GM12878 (cell line): ENCODE results near the gene CA10. TPM values are rescaled to one million over a fixed set of nuclear protein-coding genes. Genes with fewer than 3 reads are reported as not detected.

ENCODE experiments used
- ATAC-seq: fragments of 200-7000 bp; cut with Tn5 transposase; 3 replicates; pipeline ENCODE4 v1.9.1; 2020; ENCODE audit warnings: mild to moderate bottlenecking, moderate library complexity
- BruUV-seq: library from RNA; stranded (reverse); fragments of 400-500 nt; replicated peaks from 2 replicates; lab custom pipeline; 2021; lab: Mats Ljungman, UMichigan
- CTCF ChIA-PET: fragments of 300-600 bp; sonication (Branson Sonifier 250); formaldehyde crosslinking; extraction: SDS; loops from one replicate; lab custom pipeline; 2021; ENCODE audit warnings: inconsistent platforms; lab: Yijun Ruan, JAX
- POLR2A ChIA-PET: fragments of 350-600 bp; formaldehyde crosslinking; extraction: SDS; loops from one replicate; lab custom pipeline; 2021; ENCODE audit warnings: inconsistent platforms; lab: Charles Lee
- RAD21 ChIA-PET: fragments of 300-600 bp; sonication (Branson Sonifier 250); formaldehyde crosslinking; loops from one replicate; lab custom pipeline; 2023; ENCODE audit warnings: antibody characterized with exemption; ENCODE audit not compliant: unreplicated experiment; lab: Charles Lee
- SMC1A ChIA-PET: fragments of 300-600 bp; sonication (Branson Sonifier 250); formaldehyde crosslinking; loops from one replicate; lab custom pipeline; 2023; ENCODE audit not compliant: unreplicated experiment, uncharacterized antibody; lab: Charles Lee
- DNase-seq: peaks from one replicate; pipeline ENCODE4 v3.0.0-alpha.2; 2011; ENCODE audit warnings: low read depth, low spot score
- FAIRE-seq: peaks from 3 replicates; lab custom pipeline; 2011; peaks lifted over from hg19 to GRCh38; lab: Jason Lieb, UNC
- H2AFZ ChIP-seq: 2 replicates; pipeline ENCODE4 v1.6.0; 2011; ENCODE audit warnings: low read depth, low read length, control low read depth; ENCODE audit not compliant: control insufficient read depth
- H3K27ac ChIP-seq: 2 replicates; pipeline ENCODE4 v1.5.1; 2011; ENCODE audit warnings: control low read depth; ENCODE audit not compliant: control insufficient read depth, insufficient read depth
- H3K27me3 ChIP-seq, 2 experiments: replicated peaks in 1 of 2; 2 replicates each; pipeline versions ENCODE4 v1.6.0 to v1.6.1; 2011; ENCODE audit warnings: low read length in 1 of 2; ENCODE audit not compliant: control insufficient read depth in 2 of 2, insufficient read depth in 2 of 2
- H3K36me3 ChIP-seq, 2 experiments: 2 replicates each; pipeline ENCODE4 v1.5.1; 2011; ENCODE audit warnings: low read length in 1 of 2; ENCODE audit not compliant: control insufficient read depth in 2 of 2, insufficient read depth in 2 of 2
- H3K4me1 ChIP-seq: 2 replicates; pipeline ENCODE4 v1.6.1; 2011; ENCODE audit warnings: mild to moderate bottlenecking, low read length, moderate library complexity, mixed read lengths; ENCODE audit not compliant: control insufficient read depth, insufficient read depth
- H3K4me2 ChIP-seq: 2 replicates; pipeline ENCODE4 v1.6.0; 2011; ENCODE audit warnings: control low read depth; ENCODE audit not compliant: control insufficient read depth, insufficient read depth
- H3K4me3 ChIP-seq: fragments of 200-600 bp; sonication (generic); 2 replicates; pipeline ENCODE4 v1.5.1; 2016
- H3K79me2 ChIP-seq: 2 replicates; pipeline ENCODE4 v1.6.0; 2011; ENCODE audit warnings: low read length; ENCODE audit not compliant: control insufficient read depth, insufficient read depth
- H3K9ac ChIP-seq: 2 replicates; pipeline ENCODE4 v1.8.0; 2011; ENCODE audit warnings: low read length, control low read depth, mixed read lengths; ENCODE audit not compliant: control insufficient read depth, insufficient read depth
- H3K9me3 ChIP-seq: replicated peaks from 3 replicates; pipeline ENCODE4 v1.5.1; 2011; ENCODE audit warnings: mild to moderate bottlenecking, low read length; ENCODE audit not compliant: control insufficient read depth, insufficient read depth
- H4K20me1 ChIP-seq: 2 replicates; pipeline ENCODE4 v1.6.0; 2011; ENCODE audit not compliant: control insufficient read depth, insufficient read depth
- BRCA1 ChIP-seq: IDR thresholded peaks from 2 replicates; pipeline ENCODE4 v1.6.1; 2011; ENCODE audit warnings: low read depth, low read length, improper control_type of control experiment
- CEBPB ChIP-seq, 2 experiments: fragments of 150-350 bp in 1 of 2; IDR thresholded peaks; 2 replicates each; pipeline ENCODE4 v1.6.1; 2012 to 2014; ENCODE audit warnings: low read depth in 2 of 2, low read length in 2 of 2, borderline replicate concordance in 1 of 2, inconsistent platforms in 1 of 2
- EZH2 ChIP-seq: IDR thresholded peaks from 2 replicates; pipeline ENCODE4 v1.6.1; 2012; ENCODE audit warnings: low read depth, mild to moderate bottlenecking, control low read depth, inconsistent platforms, low read length, borderline replicate concordance; ENCODE audit not compliant: control insufficient read depth
- IRF4 ChIP-seq: IDR thresholded peaks from 2 replicates; pipeline ENCODE4 v1.6.1; 2011; ENCODE audit warnings: low read depth, low read length
- POLR2A ChIP-seq: IDR thresholded peaks from 2 replicates; pipeline ENCODE4 v1.6.1; 2011; ENCODE audit warnings: low read depth, mild to moderate bottlenecking, low read length
- POLR2AphosphoS5 ChIP-seq: IDR thresholded peaks from 2 replicates; pipeline ENCODE4 v1.6.1; 2011; ENCODE audit warnings: mild to moderate bottlenecking, low read length, inconsistent platforms
- RB1 ChIP-seq: fragments of 450-650 bp; formaldehyde crosslinking; IDR thresholded peaks from 2 replicates; pipeline ENCODE4 v1.6.1; 2017; ENCODE audit warnings: mild to moderate bottlenecking, borderline replicate concordance
- SREBF2 ChIP-seq: IDR thresholded peaks from 2 replicates; pipeline ENCODE4 v1.6.1; 2012; ENCODE audit warnings: mild to moderate bottlenecking, low read length
- TAF1 ChIP-seq: IDR thresholded peaks from 2 replicates; pipeline ENCODE4 v1.6.1; 2011; ENCODE audit warnings: mild to moderate bottlenecking, low read depth, low read length, borderline replicate concordance
- WGBS: methylation state at CpG from one replicate; pipeline ENCODE4 v1.1.6; 2016; ENCODE audit warnings: low lambda C conversion rate; ENCODE audit not compliant: insufficient replicate concordance, insufficient coverage; ENCODE audit errors: missing lambda C conversion rate; 5-methylcytosine and 5-hydroxymethylcytosine counted together
- in situ Hi-C: fragments of 300-500 bp; cut with MboI; formaldehyde crosslinking; loops from 9 replicates; pipeline ENCODE4 v1.14.3; 2018; ENCODE audit warnings: mixed read lengths
- intact Hi-C: fragments of 100-400 bp; cut with micrococcal nuclease; formaldehyde crosslinking; loops from one replicate; pipeline ENCODE4 v1.14.2; 2022; ENCODE audit not compliant: unreplicated experiment
- polyA plus RNA-seq, 11 experiments: library from polyadenylated mRNA; depleted of rRNA in 4 of 11; unstranded in 6 of 11; stranded (reverse) in 5 of 11; fragments of >200 nt; fragmentation: Nextera tagmentation in 4 of 11; fragmentation: Illumina TruSeq in 1 of 11; extraction: Ambion mirVana in 4 of 11; extraction: Trizol in 1 of 11; gene quantifications; 1 replicate in 1 of 11; 2 replicates in 10 of 11; pipeline versions ENCODE4 v1.2.1 to v1.2.3, GENCODE V29; 2011 to 2016; ENCODE audit warnings: inconsistent platforms in 2 of 11, missing spikeins in 2 of 11, low read depth in 1 of 11
- total RNA-seq, 4 experiments: library from RNA; depleted of rRNA in 3 of 4; stranded (reverse); fragments of >200 nt in 3 of 4; fragmentation: Illumina TruSeq in 1 of 4; extraction: Trizol in 1 of 4; gene quantifications; 2 replicates each; pipeline versions ENCODE4 v1.2.1 to v1.2.3, GENCODE V29; 2013 to 2021
- TF ChIP-seq, protein P1 (sequence below): fragments of 150-350 bp; IDR thresholded peaks from 2 replicates; pipeline ENCODE4 v1.6.1; 2016; ENCODE audit warnings: low read depth, low read length
- TF ChIP-seq, protein P2 (sequence below): fragments of 150-350 bp; IDR thresholded peaks from 2 replicates; pipeline ENCODE4 v1.6.1; 2014; ENCODE audit warnings: mild to moderate bottlenecking, low read depth, low read length

The CA10 gene
- total and polyA plus RNA-seq, 10 of the 15 experiments (the other 5 are each of a cell fraction or from before 2014, with no cell fraction given) = not detected

DNA sequence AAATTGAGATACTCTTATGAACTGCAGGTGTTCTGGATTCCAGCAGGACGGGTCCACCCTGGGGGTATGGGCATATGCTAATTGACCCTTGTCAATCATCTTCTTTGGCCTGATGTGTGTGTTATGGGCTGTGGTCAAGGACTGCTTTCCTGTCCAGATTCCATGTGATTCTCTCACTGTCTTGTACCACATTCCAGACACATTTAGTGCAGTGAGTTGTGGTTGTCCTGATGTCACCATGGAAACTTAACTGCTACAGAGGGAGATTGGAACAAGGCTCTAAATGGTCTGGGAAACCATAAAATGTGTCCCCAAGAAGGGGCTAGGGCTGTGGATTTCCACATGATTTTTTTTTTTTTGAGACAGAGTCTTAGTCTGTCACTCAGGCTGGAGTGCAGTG lies 530.7 kb downstream of the CA10 start:
- ChIA-PET CTCF (no interaction called here), SMC1A (no interaction called here), RAD21 (no interaction called here), POLR2A (no interaction called here)
- FAIRE-seq (no peak), ATAC-seq (no peak), DNase-seq (no peak)
- no peak overlapping the region for H3K9ac ChIP-seq
- H3K79me2 ChIP-seq = no peaks in the 10 kb centered on the region
- in situ Hi-C loops (no loop called here), intact Hi-C loops (no loop called here)
- H3K27me3 ChIP-seq = no peaks in the 10 kb centered on the region
- no peak overlapping the region for H3K4me3 ChIP-seq
- TF ChIP-seq TAF1 = no peak
- no peak overlapping the region for H3K4me2 ChIP-seq
- H3K4me1 ChIP-seq = no peaks in the 10 kb centered on the region
- no peaks in the 10 kb centered on the region for H3K9me3 ChIP-seq
- WGBS = 0% methylated on average over 1 of the region's 1 CpG
- H4K20me1 ChIP-seq = no peaks in the 10 kb centered on the region
- H2AFZ ChIP-seq = no peak overlapping the region
- no peak overlapping the region for H3K27ac ChIP-seq
- no peaks in the 10 kb centered on the region for H3K36me3 ChIP-seq
- BruUV-seq = no TSS peak

DNA sequence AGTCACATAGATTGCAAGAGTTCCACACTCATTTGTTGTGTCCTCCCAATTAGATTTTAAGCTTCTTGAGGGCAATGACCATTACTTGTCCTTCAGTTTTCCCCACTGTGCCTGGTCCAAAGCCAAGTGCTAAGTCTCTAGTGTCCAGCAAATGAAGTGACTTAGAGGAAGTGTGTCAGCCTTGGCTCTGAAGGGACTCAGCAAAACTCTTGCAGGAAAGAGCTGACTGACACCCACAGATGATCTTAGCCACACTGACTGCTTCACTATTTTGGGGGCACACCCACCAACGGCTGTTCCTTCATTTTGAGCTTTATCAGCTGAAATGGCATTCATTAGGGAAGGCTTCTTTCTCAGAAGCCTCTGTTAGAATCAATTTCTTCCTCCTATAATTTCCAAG lies 540.0 kb downstream of the CA10 start:
- Histone ChIP-seq H3K9me3 (no peaks in the 10 kb centered on the region), H3K79me2 (no peaks in the 10 kb centered on the region), H4K20me1 (no peaks in the 10 kb centered on the region), H3K9ac (no peak overlapping the region), H3K4me1 (no peaks in the 10 kb centered on the region), H3K27me3 (no peaks in the 10 kb centered on the region), H3K36me3 (no peaks in the 10 kb centered on the region), H2AFZ (no peak overlapping the region), H3K4me3 (no peak overlapping the region), H3K4me2 (no peak overlapping the region), H3K27ac (no peak overlapping the region)
- no TSS peak for BruUV-seq
- intact Hi-C loops = no loop called here
- in situ Hi-C loops = no loop called here
- ChIA-PET RAD21 (no interaction called here), CTCF (no interaction called here), POLR2A (no interaction called here), SMC1A (no interaction called here)
- no peak for ATAC-seq
- FAIRE-seq = no peak
- DNase-seq = no peak
- WGBS = 0% methylated on average over 1 of the region's 1 CpG
- TF ChIP-seq POLR2AphosphoS5 = no peak
- no peak for TF ChIP-seq POLR2A
- no peak for TF ChIP-seq EZH2
- no peak for TF ChIP-seq IRF4
- TF ChIP-seq SREBF2 = no peak
- TF ChIP-seq, protein P1, sequence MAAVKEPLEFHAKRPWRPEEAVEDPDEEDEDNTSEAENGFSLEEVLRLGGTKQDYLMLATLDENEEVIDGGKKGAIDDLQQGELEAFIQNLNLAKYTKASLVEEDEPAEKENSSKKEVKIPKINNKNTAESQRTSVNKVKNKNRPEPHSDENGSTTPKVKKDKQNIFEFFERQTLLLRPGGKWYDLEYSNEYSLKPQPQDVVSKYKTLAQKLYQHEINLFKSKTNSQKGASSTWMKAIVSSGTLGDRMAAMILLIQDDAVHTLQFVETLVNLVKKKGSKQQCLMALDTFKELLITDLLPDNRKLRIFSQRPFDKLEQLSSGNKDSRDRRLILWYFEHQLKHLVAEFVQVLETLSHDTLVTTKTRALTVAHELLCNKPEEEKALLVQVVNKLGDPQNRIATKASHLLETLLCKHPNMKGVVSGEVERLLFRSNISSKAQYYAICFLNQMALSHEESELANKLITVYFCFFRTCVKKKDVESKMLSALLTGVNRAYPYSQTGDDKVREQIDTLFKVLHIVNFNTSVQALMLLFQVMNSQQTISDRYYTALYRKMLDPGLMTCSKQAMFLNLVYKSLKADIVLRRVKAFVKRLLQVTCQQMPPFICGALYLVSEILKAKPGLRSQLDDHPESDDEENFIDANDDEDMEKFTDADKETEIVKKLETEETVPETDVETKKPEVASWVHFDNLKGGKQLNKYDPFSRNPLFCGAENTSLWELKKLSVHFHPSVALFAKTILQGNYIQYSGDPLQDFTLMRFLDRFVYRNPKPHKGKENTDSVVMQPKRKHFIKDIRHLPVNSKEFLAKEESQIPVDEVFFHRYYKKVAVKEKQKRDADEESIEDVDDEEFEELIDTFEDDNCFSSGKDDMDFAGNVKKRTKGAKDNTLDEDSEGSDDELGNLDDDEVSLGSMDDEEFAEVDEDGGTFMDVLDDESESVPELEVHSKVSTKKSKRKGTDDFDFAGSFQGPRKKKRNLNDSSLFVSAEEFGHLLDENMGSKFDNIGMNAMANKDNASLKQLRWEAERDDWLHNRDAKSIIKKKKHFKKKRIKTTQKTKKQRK = no peak
- TF ChIP-seq, protein P2, sequence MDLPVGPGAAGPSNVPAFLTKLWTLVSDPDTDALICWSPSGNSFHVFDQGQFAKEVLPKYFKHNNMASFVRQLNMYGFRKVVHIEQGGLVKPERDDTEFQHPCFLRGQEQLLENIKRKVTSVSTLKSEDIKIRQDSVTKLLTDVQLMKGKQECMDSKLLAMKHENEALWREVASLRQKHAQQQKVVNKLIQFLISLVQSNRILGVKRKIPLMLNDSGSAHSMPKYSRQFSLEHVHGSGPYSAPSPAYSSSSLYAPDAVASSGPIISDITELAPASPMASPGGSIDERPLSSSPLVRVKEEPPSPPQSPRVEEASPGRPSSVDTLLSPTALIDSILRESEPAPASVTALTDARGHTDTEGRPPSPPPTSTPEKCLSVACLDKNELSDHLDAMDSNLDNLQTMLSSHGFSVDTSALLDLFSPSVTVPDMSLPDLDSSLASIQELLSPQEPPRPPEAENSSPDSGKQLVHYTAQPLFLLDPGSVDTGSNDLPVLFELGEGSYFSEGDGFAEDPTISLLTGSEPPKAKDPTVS = no peak
- no peak for TF ChIP-seq BRCA1
- no peak for TF ChIP-seq CEBPB (IDR thresholded peaks at IDR 0.05; ENCODE audit: borderline replicate concordance in 1 of 2, low read depth in 2 of 2, low read length in 2 of 2)
- TF ChIP-seq RB1 = no peak
